Thyroid gland (tissue), 4 donors: Measurements from ENCODE around the gene ASTL.

Experiments
- CTCF ChIP-seq, 6 experiments: fragments of 200-600 bp in 3 of 6; fragments of 450-650 bp in 3 of 6; sonication (generic) in 3 of 6; IDR thresholded peaks; one replicate each; pipeline ENCODE4 v1.5.1; 2016 to 2019; ENCODE audit warnings: antibody characterized with exemption in 6 of 6, mild to moderate bottlenecking in 2 of 6, inconsistent platforms in 1 of 6, moderate library complexity in 1 of 6
- POLR2A ChIP-seq, 2 donors: fragments of 450-650 bp; IDR thresholded peaks; one replicate each; pipeline ENCODE4 v1.6.1; 2017; ENCODE audit warnings: antibody characterized with exemption in 2 of 2, mild to moderate bottlenecking in 2 of 2, moderate library complexity in 1 of 2

- TF ChIP-seq CTCF (IDR thresholded peaks at IDR 0.05) (no peak), POLR2A (IDR thresholded peaks at IDR 0.05) (no peak)
Measured at GRCh38 chr2:96117701-96118588, 20.4 kb downstream of the ASTL start.
